Stimulated activated CD4-positive, alpha-beta T cell treated with anti-CD3 and anti-CD28 coated beads, Interleukin-1b, Interleukin-23, amount 100 ng/mL, for 4 hours (primary cell): ENCODE data around the gene SLC29A2.
A peak's percentile ranks its signal among the peaks of the same experiment; 100 is the strongest.
"Not testable (repeated sequence)": the region's sequence is repeated elsewhere in the genome, so short reads cannot be mapped to it uniquely, and the experiment has no call there.

ENCODE experiments used
- DNase-seq, 2 donors: peaks; one replicate each; pipeline ENCODE4 v3.0.0-alpha.2; 2020; ENCODE audit warnings: low read depth in 2 of 2

SLC29A2 gene

DNA sequence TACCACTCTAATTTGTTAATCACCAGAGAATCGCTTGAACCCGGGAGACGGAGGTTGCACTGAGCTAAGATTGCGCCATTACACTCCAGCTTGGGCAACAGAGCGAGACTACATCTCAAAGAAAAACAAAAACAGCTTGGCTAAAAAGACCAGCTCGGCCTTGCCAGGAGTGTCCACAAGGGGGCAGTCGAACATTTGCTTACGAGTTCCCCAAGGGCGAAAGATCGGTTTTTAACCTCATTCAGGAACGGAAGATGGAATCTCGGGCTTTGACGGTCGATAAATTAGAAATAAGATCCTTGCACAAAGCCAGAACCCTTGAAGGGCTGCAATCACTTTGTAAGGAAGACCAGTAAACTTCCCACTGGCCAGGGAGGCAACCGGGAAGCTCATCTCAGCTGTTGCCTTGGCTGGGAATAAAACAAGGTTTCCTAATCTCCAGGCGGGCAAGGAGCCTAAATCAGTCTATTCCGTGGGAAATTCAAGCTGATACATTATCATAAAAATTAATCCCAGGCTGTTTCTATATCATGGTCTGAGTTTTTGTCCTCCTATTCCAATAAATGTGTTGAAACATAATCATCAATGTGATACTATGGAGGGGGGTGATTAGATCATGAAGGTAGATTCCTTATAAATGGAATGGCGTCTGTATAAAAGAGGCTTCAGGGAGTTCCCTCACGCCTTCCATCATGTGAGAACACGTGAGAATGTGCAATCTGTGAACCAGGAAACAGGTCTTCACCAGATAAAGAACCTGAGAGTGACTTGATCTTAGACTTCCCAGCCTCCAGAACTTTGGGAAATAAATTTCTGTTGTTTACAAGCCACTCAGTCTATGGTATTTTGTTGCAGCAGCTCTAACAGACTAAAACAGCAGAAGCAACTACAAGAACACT lies 14.9 kb upstream of the SLC29A2 start:
- DNase-seq, result peak; percentile 76 to 82

DNA sequence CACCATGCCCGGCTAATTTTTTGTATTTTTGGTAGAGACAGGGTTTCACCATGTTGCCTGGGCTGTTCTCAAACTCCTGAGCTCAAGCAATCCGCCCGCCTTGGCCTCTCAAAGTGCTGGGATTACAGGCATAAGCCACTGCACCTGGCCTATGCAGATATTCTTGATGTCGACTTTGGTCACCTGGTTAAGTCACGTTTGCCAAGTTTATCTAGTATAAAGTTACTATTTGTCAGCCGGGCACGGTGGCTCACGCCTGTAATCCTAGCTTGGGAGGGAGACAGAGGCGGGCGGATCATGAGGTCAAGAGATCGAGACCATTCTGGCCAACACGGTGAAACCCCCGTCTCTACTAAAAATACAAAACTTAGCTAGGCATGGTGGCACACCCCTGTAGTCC lies 12.8 kb upstream of the SLC29A2 start:
- not testable (repeated sequence) for DNase-seq

DNA sequence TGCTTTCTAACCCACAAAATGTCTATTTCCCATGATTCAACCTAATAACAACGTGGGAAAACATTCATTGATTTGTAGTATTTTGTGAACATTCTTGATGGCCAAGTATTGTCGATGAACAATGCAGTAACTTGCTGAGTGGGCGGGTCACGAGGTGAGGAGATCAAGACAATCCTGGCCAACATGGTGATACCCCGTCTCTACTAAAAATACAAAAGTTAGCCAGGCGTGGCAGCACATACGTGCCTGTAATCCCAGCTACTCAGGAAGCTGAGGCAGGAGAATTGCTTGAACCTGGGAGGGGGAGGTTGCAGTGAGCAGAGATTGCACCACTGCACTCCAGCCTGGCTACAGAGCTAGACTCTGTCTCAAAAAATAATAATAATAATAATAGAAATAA lies 8.7 kb upstream of the SLC29A2 start:
- not testable (repeated sequence) for DNase-seq

DNA sequence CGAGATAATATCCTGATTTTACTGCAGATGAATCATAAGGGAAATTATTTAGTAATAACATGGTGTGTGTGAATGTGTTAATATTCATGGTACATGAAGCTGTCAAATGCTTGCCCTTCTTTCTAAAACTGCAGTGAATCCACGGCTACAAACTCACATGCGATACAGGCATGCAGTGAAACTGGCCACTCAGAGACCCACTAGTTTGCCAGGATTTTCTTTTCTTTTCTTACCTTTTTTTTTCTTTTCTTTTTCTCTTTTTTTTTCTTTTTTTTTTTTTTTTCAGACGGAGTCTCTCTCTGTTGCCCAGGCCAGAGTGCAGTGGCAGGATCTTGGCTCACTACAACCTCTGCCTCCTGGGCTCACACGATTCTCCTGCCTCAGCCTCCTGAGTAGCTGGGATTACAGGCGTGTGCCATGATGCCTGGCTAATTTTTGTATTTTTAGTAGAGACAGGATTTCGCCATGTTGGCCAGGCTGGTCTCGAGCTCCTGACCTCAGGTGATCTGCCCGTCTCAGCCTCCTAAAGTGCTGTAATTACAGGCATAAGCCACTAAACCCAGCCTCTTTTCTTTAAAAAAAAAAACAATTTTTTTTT lies 2.2 kb upstream of the SLC29A2 start:
- DNase-seq, result not testable (repeated sequence)

- no peak for DNase-seq
Measured at GRCh38 chr11:66373265-66373664, 1.7 kb upstream of the SLC29A2 start.

- DNase-seq, result no peak
Measured at GRCh38 chr11:66369073-66369894, 2.3 kb downstream of the SLC29A2 start.

- no peak for DNase-seq
Measured at GRCh38 chr11:66368484-66368883, 3.1 kb downstream of the SLC29A2 start.

DNA sequence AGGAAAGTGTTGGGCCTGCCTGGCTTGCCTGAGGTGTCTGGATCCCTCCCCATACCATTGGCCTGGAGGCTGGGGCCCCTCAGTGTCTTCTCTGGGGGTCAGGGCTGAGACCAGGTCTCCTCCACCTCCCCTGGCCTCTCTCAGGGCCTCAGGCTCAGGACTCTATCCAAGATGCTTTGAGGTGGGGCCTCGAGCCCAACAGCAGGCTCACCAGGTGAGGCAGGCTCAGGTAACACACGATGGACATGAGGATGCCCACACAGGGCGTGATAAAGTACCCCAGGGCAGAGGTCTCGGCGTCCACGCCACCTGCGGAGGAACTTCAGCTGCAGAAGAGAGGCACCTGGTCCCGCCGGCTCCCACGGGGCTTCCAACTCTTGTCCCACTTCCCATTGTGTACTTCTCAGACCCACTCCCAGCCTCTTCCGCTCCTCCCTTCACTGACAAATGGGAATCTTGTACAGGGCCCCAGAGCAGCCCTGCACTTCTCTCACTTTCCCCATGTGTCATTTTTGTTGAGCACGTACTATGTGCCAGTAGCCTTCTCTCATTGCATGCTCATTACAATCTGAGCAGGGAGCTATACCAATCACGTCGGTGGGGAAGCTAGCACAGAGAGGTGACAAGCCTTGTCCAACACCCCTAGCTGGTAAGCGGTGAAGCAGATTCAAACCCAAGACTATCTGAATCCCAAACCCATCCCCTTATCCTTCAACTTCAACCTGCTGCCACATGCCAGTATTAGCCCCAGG lies 3.8 kb downstream of the SLC29A2 start:
- DNase-seq, result no peak

- no peak for DNase-seq
Measured at GRCh38 chr11:66366844-66367477, 4.6 kb downstream of the SLC29A2 start.

- no peak for DNase-seq
Measured at GRCh38 chr11:66365711-66366619, 5.6 kb downstream of the SLC29A2 start.

DNA sequence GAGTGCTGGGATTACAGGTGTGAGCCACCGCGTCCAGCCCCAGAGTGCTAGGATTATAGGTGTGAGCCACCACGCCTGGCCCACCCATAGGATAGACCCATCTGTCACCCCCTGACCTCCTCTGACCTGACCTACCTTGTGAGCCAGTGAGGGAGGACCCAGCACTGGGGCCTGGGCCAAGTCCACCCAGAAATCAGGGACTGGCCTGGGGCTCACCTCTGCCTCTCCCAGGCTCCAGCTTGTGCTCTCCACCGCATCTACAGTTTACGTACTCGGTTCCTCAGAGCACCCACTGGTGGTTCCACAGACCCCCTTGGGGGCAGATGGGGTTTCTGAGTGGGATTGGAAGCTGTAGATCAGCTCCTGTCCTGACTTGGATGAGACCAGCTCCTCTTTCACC lies 6.4 kb downstream of the SLC29A2 start:
- no peak for DNase-seq

- peak; percentile 61 to 73 for DNase-seq
Measured at GRCh38 chr11:66363805-66364535, 7.6 kb downstream of the SLC29A2 start.

GRCh38 chr11:66363187-66363601 lies 8.4 kb downstream of the SLC29A2 start:
- DNase-seq, result no peak

DNA sequence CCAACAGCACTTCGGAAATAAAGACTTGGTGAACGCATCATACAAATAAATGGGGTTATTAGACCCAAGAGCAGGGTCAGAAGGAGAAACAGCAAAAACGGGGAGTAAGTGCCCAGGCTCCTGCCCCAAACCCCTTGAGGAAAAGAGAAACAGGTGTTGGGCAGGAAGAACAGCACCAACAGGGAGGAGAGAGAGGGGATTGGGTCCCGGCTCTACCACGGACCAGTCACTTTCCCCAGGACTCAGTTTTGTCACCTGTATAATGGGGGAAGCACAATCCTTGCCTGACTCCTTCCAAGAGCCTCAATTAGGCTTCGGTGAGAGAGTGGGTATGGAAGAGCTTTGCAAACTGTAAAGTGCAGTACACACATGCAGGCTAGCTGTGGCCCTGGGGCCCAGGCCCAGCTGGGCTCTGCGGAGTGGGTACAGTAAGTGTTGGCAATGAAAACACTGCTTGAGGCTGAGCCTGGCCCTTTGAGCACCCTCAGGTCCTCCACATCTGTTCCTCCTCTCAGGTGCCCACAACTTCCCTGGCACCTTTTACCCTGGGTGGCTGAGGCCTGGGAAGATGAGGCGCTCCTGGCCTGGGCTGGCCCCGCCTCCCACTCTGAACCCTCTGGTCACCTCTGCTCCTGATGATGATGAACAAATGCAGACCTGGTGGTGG lies 8.9 kb downstream of the SLC29A2 start:
- DNase-seq, result no peak

- no peak for DNase-seq
Measured at GRCh38 chr11:66361502-66361941, 10.0 kb downstream of the SLC29A2 start.

DNA sequence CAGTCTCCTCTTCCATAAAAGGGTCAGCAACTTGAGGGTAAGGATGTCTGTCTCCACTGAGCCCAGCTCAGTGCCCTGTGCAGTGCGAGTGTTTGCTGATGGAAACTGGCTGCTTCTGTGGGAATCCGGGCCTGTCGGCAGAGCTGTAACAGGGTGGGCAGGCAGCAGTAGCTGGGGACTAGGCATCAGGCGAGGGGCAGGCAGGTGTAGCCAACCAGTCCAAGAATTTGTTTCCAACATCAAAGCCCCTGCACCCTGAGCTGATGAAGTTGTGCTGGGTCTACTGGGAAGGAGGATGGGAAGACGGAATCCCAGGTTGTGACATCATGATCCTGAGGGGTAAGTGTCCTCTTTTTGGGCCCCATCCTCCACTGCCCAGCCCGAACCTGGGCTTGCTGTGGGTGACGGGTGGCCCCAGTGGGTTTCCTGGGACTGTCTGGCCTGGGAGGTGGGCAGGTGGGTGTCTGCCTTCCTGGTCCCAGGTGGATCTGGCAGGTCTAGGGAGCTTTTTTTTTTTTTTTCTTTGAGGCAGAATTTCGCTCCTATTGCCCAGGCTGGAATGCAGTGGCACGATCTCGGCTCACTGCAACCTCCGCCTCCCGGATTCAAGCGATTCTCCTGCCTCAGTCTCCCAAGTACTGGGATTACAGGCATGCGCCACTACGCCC lies 11.0 kb downstream of the SLC29A2 start:
- DNase-seq, result no peak

- DNase-seq, result no peak
Measured at GRCh38 chr11:66359662-66360087, 11.9 kb downstream of the SLC29A2 start.
